Measurements from ENCODE around the gene MLXIP.

MLXIP gene

GRCh38 chr12:122147514-122148290 is 69.1 kb downstream of the MLXIP start:
- Histone ChIP-seq H3K27me3 (ENCODE audit: insufficient read depth, low read length, poor library complexity) (no peaks in the 10 kb centered on the region), H3K4me1 (ENCODE audit: insufficient read depth, low read length) (no peaks in the 10 kb centered on the region), H3K4me2 (ENCODE audit: insufficient read depth, low read length) (no peak overlapping the region), H4K20me1 (ENCODE audit: insufficient read depth, low read length) (no peaks in the 10 kb centered on the region), H3K9ac (ENCODE audit: low read depth, low read length) (no peak overlapping the region), H3K27ac (ENCODE audit: low read length) (no peak overlapping the region), H3K9me3 (ENCODE audit: insufficient read depth, low read length, severe bottlenecking) (no peaks in the 10 kb centered on the region), H3K79me2 (ENCODE audit: insufficient read depth, low read length) (no peaks in the 10 kb centered on the region), H3K4me3 (ENCODE audit: low read depth in 1 of 2, low read length in 2 of 2) (no peak overlapping the region), H2AFZ (ENCODE audit: low read depth, low read length) (no peak overlapping the region), H3K36me3 (ENCODE audit: insufficient read depth, low read length) (peaks cover 1% of the 10 kb centered on the region)
- no peak for TF ChIP-seq EZH2 (IDR thresholded peaks at IDR 0.05; ENCODE audit: borderline replicate concordance, low read depth, low read length, severe bottlenecking)
- TF ChIP-seq CTCF (IDR thresholded peaks at IDR 0.05; ENCODE audit: borderline replicate concordance, extremely low read depth, low read length, poor library complexity, severe bottlenecking), result no peak
- no peak for DNase-seq
- peak; percentile 18; the same call in 1 of the 3 replicates for ATAC-seq (ENCODE audit: insufficient read depth, low read depth)

GRCh38 chr12:122148657-122149056 is 70.1 kb downstream of the MLXIP start:
- H3K9ac ChIP-seq (ENCODE audit: low read depth, low read length), result no peak overlapping the region
- H3K4me3 ChIP-seq (ENCODE audit: low read depth in 1 of 2, low read length in 2 of 2), result no peak overlapping the region
- H3K27me3 ChIP-seq (ENCODE audit: insufficient read depth, low read length, poor library complexity), result no peaks in the 10 kb centered on the region
- no peak for DNase-seq
- H3K4me1 ChIP-seq (ENCODE audit: insufficient read depth, low read length), result no peaks in the 10 kb centered on the region
- no peak for ATAC-seq (ENCODE audit: insufficient read depth, low read depth)
- H3K36me3 ChIP-seq (ENCODE audit: insufficient read depth, low read length), result no peaks in the 10 kb centered on the region
- no peak overlapping the region for H3K4me2 ChIP-seq (ENCODE audit: insufficient read depth, low read length)
- no peaks in the 10 kb centered on the region for H3K79me2 ChIP-seq (ENCODE audit: insufficient read depth, low read length)
- no peaks in the 10 kb centered on the region for H4K20me1 ChIP-seq (ENCODE audit: insufficient read depth, low read length)
- no peak overlapping the region for H3K27ac ChIP-seq (ENCODE audit: low read length)
- TF ChIP-seq CTCF (IDR thresholded peaks at IDR 0.05; ENCODE audit: borderline replicate concordance, extremely low read depth, low read length, poor library complexity, severe bottlenecking) (no peak), EZH2 (IDR thresholded peaks at IDR 0.05; ENCODE audit: borderline replicate concordance, low read depth, low read length, severe bottlenecking) (no peak)
- H3K9me3 ChIP-seq (ENCODE audit: insufficient read depth, low read length, severe bottlenecking), result no peaks in the 10 kb centered on the region
- no peak overlapping the region for H2AFZ ChIP-seq (ENCODE audit: low read depth, low read length)

- no peaks in the 10 kb centered on the region for H3K4me1 ChIP-seq (ENCODE audit: insufficient read depth, low read length)
- H3K79me2 ChIP-seq (ENCODE audit: insufficient read depth, low read length), result no peaks in the 10 kb centered on the region
- H3K4me3 ChIP-seq (ENCODE audit: low read depth in 1 of 2, low read length in 2 of 2), result no peak overlapping the region
- TF ChIP-seq EZH2 (IDR thresholded peaks at IDR 0.05; ENCODE audit: borderline replicate concordance, low read depth, low read length, severe bottlenecking) (no peak), CTCF (IDR thresholded peaks at IDR 0.05; ENCODE audit: borderline replicate concordance, extremely low read depth, low read length, poor library complexity, severe bottlenecking) (no peak)
- H2AFZ ChIP-seq (ENCODE audit: low read depth, low read length), result no peak overlapping the region
- no peak overlapping the region for H3K27ac ChIP-seq (ENCODE audit: low read length)
- H3K27me3 ChIP-seq (ENCODE audit: insufficient read depth, low read length, poor library complexity), result no peaks in the 10 kb centered on the region
- no peaks in the 10 kb centered on the region for H3K9me3 ChIP-seq (ENCODE audit: insufficient read depth, low read length, severe bottlenecking)
- H3K9ac ChIP-seq (ENCODE audit: low read depth, low read length), result no peak overlapping the region
- no peak overlapping the region for H3K4me2 ChIP-seq (ENCODE audit: insufficient read depth, low read length)
- ATAC-seq (ENCODE audit: insufficient read depth, low read depth), result no peak
- DNase-seq, result no peak
- H4K20me1 ChIP-seq (ENCODE audit: insufficient read depth, low read length), result no peaks in the 10 kb centered on the region
- no peaks in the 10 kb centered on the region for H3K36me3 ChIP-seq (ENCODE audit: insufficient read depth, low read length)
These were observed 71.6 kb downstream of the MLXIP start for GRCh38 chr12:122150127-122150681.
